SK-N-MC (cell line): ENCODE results near the gene ECE1.
A peak's percentile ranks its signal among the peaks of the same experiment; 100 is the strongest.
"Not testable (repeated sequence)": the region's sequence is repeated elsewhere in the genome, so short reads cannot be mapped to it uniquely, and the experiment has no call there.

ENCODE experiments used
- DNase-seq: peaks from one replicate; pipeline ENCODE4 v3.0.0-alpha.2; 2011; ENCODE audit warnings: low read depth, low spot score
- H3K27ac ChIP-seq: fragments of 200-600 bp; sonication (generic); 2 replicates; pipeline ENCODE4 v1.5.1; 2016; ENCODE audit warnings: mixed run types
- H3K36me3 ChIP-seq: fragments of 200-600 bp; sonication (generic); 2 replicates; pipeline ENCODE4 v1.6.1; 2017; ENCODE audit warnings: antibody characterized with exemption, low read length, mixed read lengths; ENCODE audit not compliant: insufficient read depth
- H3K4me3 ChIP-seq: fragments of 200-600 bp; sonication (generic); 2 replicates; pipeline ENCODE4 v1.5.1; 2016
- H3K9ac ChIP-seq: fragments of 200-600 bp; sonication (generic); 2 replicates; pipeline ENCODE4 v1.8.0; 2017; ENCODE audit warnings: mixed run types, mixed read lengths; ENCODE audit not compliant: insufficient read length
- H3K9me3 ChIP-seq: fragments of 200-600 bp; sonication (generic); 2 replicates; pipeline ENCODE4 v1.6.1; 2017; ENCODE audit warnings: low read depth, mild to moderate bottlenecking, antibody characterized with exemption, low read length, moderate library complexity, mixed read lengths
- EZH2 ChIP-seq: fragments of 200-600 bp; sonication (generic); IDR thresholded peaks from one replicate; pipeline ENCODE4 v1.6.1; 2017; ENCODE audit warnings: antibody characterized with exemption
- FOXP2 ChIP-seq: optimal IDR thresholded peaks from 2 replicates; pipeline ENCODE3; 2011; ENCODE audit warnings: mild to moderate bottlenecking, moderate library complexity; ENCODE audit not compliant: insufficient read depth; ENCODE audit errors: extremely low read length, control extremely low read depth
- POLR2AphosphoS5 ChIP-seq: IDR thresholded peaks from 2 replicates; pipeline ENCODE4 v1.6.1; 2012; ENCODE audit warnings: mild to moderate bottlenecking, low read depth, low read length, borderline replicate concordance

The ECE1 gene

GRCh38 chr1:21292503-21292983 is 2.3 kb upstream of the ECE1 start:
- no peak overlapping the region for H3K27ac ChIP-seq
- TF ChIP-seq POLR2AphosphoS5 (no peak), FOXP2 (no peak), EZH2 (no peak)

GRCh38 chr1:21291964-21292363 is 1.7 kb upstream of the ECE1 start:
- Histone ChIP-seq H3K36me3 (no peaks in the 10 kb centered on the region), H3K4me3 (no peak overlapping the region), H3K9ac (no peak overlapping the region), H3K27ac (no peak overlapping the region), H3K9me3 (no peaks in the 10 kb centered on the region)
- DNase-seq: no peak
- TF ChIP-seq FOXP2 (no peak), EZH2 (no peak), POLR2AphosphoS5 (no peak)

More at GRCh38 chr1:21292503-21292983, 2.3 kb upstream of the ECE1 start:
- Histone ChIP-seq H3K9ac (no peak overlapping the region), H3K36me3 (no peaks in the 10 kb centered on the region), H3K4me3 (no peak overlapping the region), H3K9me3 (no peaks in the 10 kb centered on the region)
- no peak for DNase-seq

- H3K4me3 ChIP-seq: no peak overlapping the region
- H3K27ac ChIP-seq: no peak overlapping the region
- TF ChIP-seq EZH2 (no peak), FOXP2 (no peak), POLR2AphosphoS5 (no peak)
- DNase-seq: no peak
- H3K9me3 ChIP-seq: no peaks in the 10 kb centered on the region
- no peaks in the 10 kb centered on the region for H3K36me3 ChIP-seq
- no peak overlapping the region for H3K9ac ChIP-seq
Measured at GRCh38 chr1:21291184-21291583, 921 bp upstream of the ECE1 start.

DNA sequence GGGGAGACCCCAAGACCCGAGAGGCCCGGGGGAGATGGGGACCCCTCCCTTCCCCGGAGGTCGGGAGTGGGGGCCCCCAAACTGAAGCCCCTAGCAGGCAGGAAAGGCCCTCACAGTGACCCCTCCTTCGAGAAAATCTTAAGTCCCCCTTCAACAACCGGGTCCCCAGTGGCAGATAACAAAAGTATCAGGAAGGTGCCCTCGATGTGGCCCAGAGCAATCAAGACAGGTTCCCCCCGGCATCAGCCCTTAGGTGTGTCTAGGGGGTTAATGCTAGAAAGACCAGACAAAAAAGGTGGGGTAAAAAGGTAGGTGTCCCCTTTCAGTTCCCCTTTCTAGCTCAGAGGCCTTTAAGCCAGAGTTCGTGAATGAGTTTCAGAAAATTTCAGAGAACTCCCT is 282 bp upstream of the ECE1 start:
- no peak for DNase-seq
- TF ChIP-seq FOXP2 (no peak), POLR2AphosphoS5 (no peak), EZH2 (no peak)
- no peak overlapping the region for H3K27ac ChIP-seq

DNA sequence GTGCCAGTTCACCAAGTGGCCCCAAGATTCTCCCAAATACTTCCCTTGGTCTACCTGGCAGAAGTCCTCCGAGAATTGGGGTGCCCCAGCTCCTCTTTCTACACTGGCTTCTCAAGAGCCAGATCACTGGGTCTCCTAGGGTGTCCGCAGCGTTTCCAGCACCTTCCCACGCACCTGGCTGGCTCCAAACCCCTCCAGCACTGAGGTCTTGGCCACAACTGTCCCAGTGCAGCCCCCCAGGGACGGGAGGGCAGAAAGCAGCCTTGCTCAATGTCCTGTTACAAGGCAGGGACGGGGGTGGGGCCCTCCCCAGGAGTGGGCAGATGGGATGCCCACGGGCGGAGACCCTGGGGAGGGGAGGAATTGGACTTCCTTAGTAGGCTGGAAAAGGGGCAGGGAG is 1.1 kb downstream of the ECE1 start:
- TF ChIP-seq FOXP2: no peak
- no peak for TF ChIP-seq POLR2AphosphoS5
- TF ChIP-seq EZH2: no peak
- Histone ChIP-seq H3K36me3 (no peaks in the 10 kb centered on the region), H3K9ac (no peak overlapping the region), H3K9me3 (no peaks in the 10 kb centered on the region), H3K4me3 (peak overlapping the region; percentile 82; the same call in 1 of the 2 replicates), H3K27ac (no peak overlapping the region)
- no peak for DNase-seq

More for the DNA sequence above, 282 bp upstream of the ECE1 start:
- Histone ChIP-seq H3K9ac (peak overlapping the region; percentile 63), H3K9me3 (no peaks in the 10 kb centered on the region), H3K4me3 (peak overlapping the region; percentile 82), H3K36me3 (no peaks in the 10 kb centered on the region)

- DNase-seq: no peak
- H3K36me3 ChIP-seq: no peaks in the 10 kb centered on the region
- H3K4me3 ChIP-seq: no peak overlapping the region
- TF ChIP-seq POLR2AphosphoS5: no peak
- H3K27ac ChIP-seq: no peak overlapping the region
- no peak overlapping the region for H3K9ac ChIP-seq
- no peaks in the 10 kb centered on the region for H3K9me3 ChIP-seq
Measured at GRCh38 chr1:21287905-21288514, 2.3 kb downstream of the ECE1 start.

DNA sequence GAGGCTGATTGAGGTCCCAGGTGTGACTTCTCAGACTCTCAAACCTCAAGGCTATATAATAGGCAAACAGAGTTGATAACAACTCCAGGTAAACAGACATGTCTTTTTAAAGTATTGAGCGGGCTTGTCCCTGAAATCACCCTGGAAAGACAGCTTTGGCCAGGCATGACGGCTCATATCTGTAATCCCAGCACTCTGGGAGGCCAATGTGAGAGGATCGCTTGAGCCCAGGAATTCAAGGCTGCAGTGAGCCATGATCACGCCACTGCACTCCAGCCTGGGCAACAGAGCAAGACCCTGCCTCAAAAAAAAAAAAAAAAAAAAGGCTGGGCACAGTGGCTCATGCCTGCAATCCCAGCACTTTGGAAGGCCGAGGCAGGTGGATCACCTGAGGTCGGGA is 4.9 kb downstream of the ECE1 start:
- not testable (repeated sequence) for H3K27ac ChIP-seq, H3K4me3 ChIP-seq, H3K9ac ChIP-seq

DNA sequence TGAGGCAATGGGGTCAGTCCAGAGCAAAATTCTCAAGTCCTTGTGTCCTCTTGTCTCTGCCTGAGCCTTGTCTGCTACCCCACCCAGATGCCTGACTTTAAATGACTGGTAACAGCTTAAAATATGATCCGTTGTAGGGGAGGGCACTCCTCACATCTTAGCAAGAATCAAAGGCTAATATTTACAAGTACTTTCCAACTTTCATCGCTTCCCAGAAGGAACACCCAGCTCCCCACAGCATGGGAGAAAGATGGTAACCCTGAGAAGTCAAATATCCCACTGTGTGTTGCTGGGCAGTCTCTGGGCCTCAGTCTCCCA is 5.2 kb downstream of the ECE1 start:
- Histone ChIP-seq H3K9me3 (no peaks in the 10 kb centered on the region), H3K36me3 (no peaks in the 10 kb centered on the region), H3K4me3 (no peak overlapping the region), H3K27ac (no peak overlapping the region), H3K9ac (no peak overlapping the region)
- DNase-seq: no peak
- TF ChIP-seq EZH2 (no peak), POLR2AphosphoS5 (no peak), FOXP2 (no peak)

More for the DNA sequence above, 4.9 kb downstream of the ECE1 start:
- DNase-seq, H3K36me3 ChIP-seq, H3K9me3 ChIP-seq: not testable (repeated sequence)
